ENCODE results near the gene ZNF200.
"Not testable (repeated sequence)": the region's sequence is repeated elsewhere in the genome, so short reads cannot be mapped to it uniquely, and the experiment has no call there.

Gene ZNF200

GRCh38 chr16:3274947-3275346, 40.0 kb upstream of the ZNF200 start:
- Histone ChIP-seq H3K9me3 (ENCODE audit: control insufficient read depth, insufficient read depth, low read length) (no peaks in the 10 kb centered on the region), H3K9me2 (replicated peaks; ENCODE audit: control insufficient read depth, low read length) (no peaks in the 10 kb centered on the region), H3F3A (ENCODE audit: control insufficient read depth, insufficient read depth) (no peaks in the 10 kb centered on the region), H3K4me2 (ENCODE audit: low read length) (no peak overlapping the region), H3K36me3 (ENCODE audit: control insufficient read depth, low read length) (no peaks in the 10 kb centered on the region), H3K79me2 (ENCODE audit: control insufficient read depth, low read length) (no peaks in the 10 kb centered on the region), H3K27ac (ENCODE audit: low read depth, low read length) (no peak overlapping the region), H3K4me3 (ENCODE audit: low read length) (no peak overlapping the region), H3K4me1 (ENCODE audit: control insufficient read depth, low read length) (peaks cover 5% of the 10 kb centered on the region), H4K20me1 (ENCODE audit: control insufficient read depth, insufficient read depth, low read depth, low read length) (no peaks in the 10 kb centered on the region), H3K27me3 (ENCODE audit: control insufficient read depth, low read length) (peaks cover 12% of the 10 kb centered on the region)
- TF ChIP-seq EZH2phosphoT487 (IDR thresholded peaks at IDR 0.05; ENCODE audit: borderline replicate concordance, low read length), result no peak
- no peak for TF ChIP-seq CTCF (IDR thresholded peaks at IDR 0.05; ENCODE audit: low read depth, low read length, poor library complexity, severe bottlenecking)

GRCh38 chr16:3274490-3274889, 39.5 kb upstream of the ZNF200 start:
- no peak for TF ChIP-seq CTCF (IDR thresholded peaks at IDR 0.05; ENCODE audit: low read depth, low read length, poor library complexity, severe bottlenecking)
- TF ChIP-seq EZH2phosphoT487 (IDR thresholded peaks at IDR 0.05; ENCODE audit: borderline replicate concordance, low read length), result no peak

GRCh38 chr16:3271281-3271680, 36.3 kb upstream of the ZNF200 start:
- not testable (repeated sequence) for H3K9me3 ChIP-seq (ENCODE audit: control insufficient read depth, insufficient read depth, low read length); H3F3A ChIP-seq (ENCODE audit: control insufficient read depth, insufficient read depth); H4K20me1 ChIP-seq (ENCODE audit: control insufficient read depth, insufficient read depth, low read depth, low read length); H3K27ac ChIP-seq (ENCODE audit: low read depth, low read length); H3K9me2 ChIP-seq (replicated peaks; ENCODE audit: control insufficient read depth, low read length); H3K79me2 ChIP-seq (ENCODE audit: control insufficient read depth, low read length); H3K36me3 ChIP-seq (ENCODE audit: control insufficient read depth, low read length); H3K4me1 ChIP-seq (ENCODE audit: control insufficient read depth, low read length); H3K27me3 ChIP-seq (ENCODE audit: control insufficient read depth, low read length); H3K4me2 ChIP-seq (ENCODE audit: low read length); H3K4me3 ChIP-seq (ENCODE audit: low read length)

More at GRCh38 chr16:3274490-3274889, 39.5 kb upstream of the ZNF200 start:
- H3K79me2 ChIP-seq (ENCODE audit: control insufficient read depth, low read length), result no peaks in the 10 kb centered on the region
- H3K27ac ChIP-seq (ENCODE audit: low read depth, low read length), result no peak overlapping the region
- no peaks in the 10 kb centered on the region for H4K20me1 ChIP-seq (ENCODE audit: control insufficient read depth, insufficient read depth, low read depth, low read length)
- H3K4me3 ChIP-seq (ENCODE audit: low read length), result no peak overlapping the region
- H3K4me1 ChIP-seq (ENCODE audit: control insufficient read depth, low read length), result peaks cover 5% of the 10 kb centered on the region
- no peaks in the 10 kb centered on the region for H3K36me3 ChIP-seq (ENCODE audit: control insufficient read depth, low read length)
- no peaks in the 10 kb centered on the region for H3K9me3 ChIP-seq (ENCODE audit: control insufficient read depth, insufficient read depth, low read length)
- no peaks in the 10 kb centered on the region for H3K9me2 ChIP-seq (replicated peaks; ENCODE audit: control insufficient read depth, low read length)
- no peaks in the 10 kb centered on the region for H3F3A ChIP-seq (ENCODE audit: control insufficient read depth, insufficient read depth)
- no peak overlapping the region for H3K4me2 ChIP-seq (ENCODE audit: low read length)
- peaks cover 12% of the 10 kb centered on the region for H3K27me3 ChIP-seq (ENCODE audit: control insufficient read depth, low read length)

GRCh38 chr16:3270718-3271117, 35.8 kb upstream of the ZNF200 start:
- H3K4me3 ChIP-seq (ENCODE audit: low read length); H3K36me3 ChIP-seq (ENCODE audit: control insufficient read depth, low read length); H3K9me2 ChIP-seq (replicated peaks; ENCODE audit: control insufficient read depth, low read length); H4K20me1 ChIP-seq (ENCODE audit: control insufficient read depth, insufficient read depth, low read depth, low read length); H3K27me3 ChIP-seq (ENCODE audit: control insufficient read depth, low read length); H3K79me2 ChIP-seq (ENCODE audit: control insufficient read depth, low read length); H3K27ac ChIP-seq (ENCODE audit: low read depth, low read length); H3K9me3 ChIP-seq (ENCODE audit: control insufficient read depth, insufficient read depth, low read length); H3F3A ChIP-seq (ENCODE audit: control insufficient read depth, insufficient read depth); H3K4me1 ChIP-seq (ENCODE audit: control insufficient read depth, low read length); H3K4me2 ChIP-seq (ENCODE audit: low read length): not testable (repeated sequence)
